Fibroblast of the aortic adventitia (primary cell): ENCODE results near the gene HIGD2A. TPM values are rescaled to one million over a fixed set of nuclear protein-coding genes. Genes with fewer than 3 reads are reported as not detected.

Experiments
- DNase-seq: peaks from one replicate; pipeline ENCODE4 v3.0.0-alpha.2; 2010; ENCODE audit warnings: low read depth
- H3K4me3 ChIP-seq: 2 replicates; pipeline ENCODE4 v1.5.1; 2011; ENCODE audit warnings: low read depth, mild to moderate bottlenecking, control low read depth, low read length, moderate library complexity
- CTCF ChIP-seq: IDR thresholded peaks from 2 replicates; pipeline ENCODE4 v1.5.1; 2011; ENCODE audit warnings: mild to moderate bottlenecking, low read length, control low read depth, inconsistent platforms; ENCODE audit not compliant: insufficient read depth
- total RNA-seq: library from RNA; depleted of rRNA; stranded (reverse); fragments of >200 nt; gene quantifications from 2 replicates; pipeline ENCODE4 v1.2.3, GENCODE V29; 2012; ENCODE audit warnings: low replicate concordance

Gene HIGD2A
- total RNA-seq, 1 donor = 51.9 TPM

GRCh38 chr5:176387384-176387925 is 1.1 kb upstream of the HIGD2A start:
- TF ChIP-seq CTCF = no peak
- H3K4me3 ChIP-seq = peak overlapping the region; percentile 98
- no peak for DNase-seq

GRCh38 chr5:176388003-176388443 is 528 bp upstream of the HIGD2A start:
- H3K4me3 ChIP-seq = peak overlapping the region; percentile 98
- no peak for DNase-seq
- TF ChIP-seq CTCF = no peak

- no peak for TF ChIP-seq CTCF
- no peak for DNase-seq
- H3K4me3 ChIP-seq = peak overlapping the region; percentile 71
These were observed 878 bp downstream of the HIGD2A start for GRCh38 chr5:176389135-176390123.

- TF ChIP-seq CTCF = no peak
- H3K4me3 ChIP-seq = no peak overlapping the region
- DNase-seq = no peak
These were observed 2.9 kb downstream of the HIGD2A start for GRCh38 chr5:176391479-176391878.

- TF ChIP-seq CTCF = no peak
- no peak for DNase-seq
- no peak overlapping the region for H3K4me3 ChIP-seq
These were observed 3.4 kb downstream of the HIGD2A start for GRCh38 chr5:176391999-176392398.

- DNase-seq = no peak
- TF ChIP-seq CTCF = no peak
- H3K4me3 ChIP-seq = no peak overlapping the region
These were observed 4.0 kb downstream of the HIGD2A start for GRCh38 chr5:176392526-176392925.
